ENCODE data around the gene SLC40A1. TPM values are rescaled to one million over a fixed set of nuclear protein-coding genes. Genes with fewer than 3 reads are reported as not detected.

The SLC40A1 gene
- total and polyA plus RNA-seq, 2 of the 13 experiments (the other 11 are each of a cell fraction or from before 2014, with no cell fraction given), result 10.6 to 24.9 TPM

- TF ChIP-seq ZBTB39 (CRISPR knock-in tag; IDR thresholded peaks at IDR 0.05) (no peak), NFRKB (IDR thresholded peaks at IDR 0.05) (no peak), STAG1 (CRISPR knock-in tag; IDR thresholded peaks at IDR 0.05) (peak; percentile 14; the same call in 1 of the 2 replicates), ZGPAT (CRISPR knock-in tag; IDR thresholded peaks at IDR 0.05) (0 out of 2 replicates have a peak, but pooled peaks have one; percentile 38), KLF12 (CRISPR knock-in tag; IDR thresholded peaks at IDR 0.05; ENCODE audit: borderline replicate concordance) (no peak), NR3C1 (CRISPR knock-in tag; IDR thresholded peaks at IDR 0.05) (no peak), ZNF713 (CRISPR knock-in tag; IDR thresholded peaks at IDR 0.05) (no peak), ZNF597 (CRISPR knock-in tag; IDR thresholded peaks at IDR 0.05) (no peak), TFDP2 (CRISPR knock-in tag; IDR thresholded peaks at IDR 0.05) (no peak), ZNF275 (CRISPR knock-in tag; IDR thresholded peaks at IDR 0.05; ENCODE audit: borderline replicate concordance) (no peak), ZBTB42 (CRISPR knock-in tag; IDR thresholded peaks at IDR 0.05) (no peak), ZNF260 (CRISPR knock-in tag; IDR thresholded peaks at IDR 0.05; ENCODE audit: borderline replicate concordance, low read depth) (no peak), ZNF770 (CRISPR knock-in tag; IDR thresholded peaks at IDR 0.05) (no peak), RXRB (CRISPR knock-in tag; IDR thresholded peaks at IDR 0.05; ENCODE audit: borderline replicate concordance) (no peak), ZNF790 (CRISPR knock-in tag; IDR thresholded peaks at IDR 0.05; ENCODE audit: borderline replicate concordance) (no peak), HMGXB4 (CRISPR knock-in tag; IDR thresholded peaks at IDR 0.05; ENCODE audit: borderline replicate concordance in 1 of 2, low read depth in 1 of 2) (no peak), TEAD3 (CRISPR knock-in tag; optimal IDR thresholded peaks at IDR 0.05; ENCODE audit: borderline replicate concordance) (peak; percentile 52), GATAD2A (CRISPR knock-in tag; IDR thresholded peaks at IDR 0.05) (peak; percentile 37; the same call in 1 of the 2 replicates)
Observed at GRCh38 chr2:189574793-189575475, 5.7 kb downstream of the SLC40A1 start (continued).
